Trophoblast cell (in vitro differentiated cells and primary cell): Measurements from ENCODE around the gene CACNG4.

Source experiments
- DNase-seq, 2 donors: peaks; one replicate each; pipeline ENCODE4 v3.0.0-alpha.2; 2016
- H2AFZ ChIP-seq: 2 replicates; pipeline ENCODE4 v1.6.1; 2013; ENCODE audit warnings: low read length, moderate library complexity, mild to moderate bottlenecking; ENCODE audit not compliant: insufficient read depth, poor library complexity
- H2AK5ac ChIP-seq: 2 replicates; pipeline ENCODE4 v1.6.1; 2013; ENCODE audit warnings: mild to moderate bottlenecking, low read length
- H2BK120ac ChIP-seq: 2 replicates; pipeline ENCODE4 v1.6.1; 2013; ENCODE audit warnings: low read length, mild to moderate bottlenecking, moderate library complexity; ENCODE audit not compliant: insufficient read depth, poor library complexity
- H2BK12ac ChIP-seq: 2 replicates; pipeline ENCODE4 v1.6.1; 2013; ENCODE audit warnings: mild to moderate bottlenecking, low read length, moderate library complexity
- H2BK5ac ChIP-seq: 2 replicates; pipeline ENCODE4 v1.6.1; 2013; ENCODE audit warnings: low read length, low read depth, moderate library complexity, mild to moderate bottlenecking; ENCODE audit not compliant: poor library complexity
- H3K14ac ChIP-seq: 2 replicates; pipeline ENCODE4 v1.6.1; 2013; ENCODE audit warnings: mild to moderate bottlenecking, low read length
- H3K18ac ChIP-seq: 2 replicates; pipeline ENCODE4 v1.6.1; 2013; ENCODE audit warnings: mild to moderate bottlenecking, low read length
- H3K23ac ChIP-seq: 2 replicates; pipeline ENCODE4 v1.6.1; 2013; ENCODE audit warnings: low read length
- H3K27ac ChIP-seq: 2 replicates; pipeline ENCODE4 v1.5.1; 2013; ENCODE audit warnings: low read depth, mild to moderate bottlenecking, inconsistent platforms, low read length, moderate library complexity
- H3K27me3 ChIP-seq: 2 replicates; pipeline ENCODE4 v1.6.1; 2013; ENCODE audit warnings: inconsistent platforms, mild to moderate bottlenecking, low read length, moderate library complexity; ENCODE audit not compliant: insufficient read depth
- H3K36me3 ChIP-seq, 2 experiments: 1 replicate in 1 of 2; 2 replicates in 1 of 2; pipeline ENCODE4 v1.6.1; 2013; ENCODE audit warnings: low read length in 2 of 2, mild to moderate bottlenecking in 2 of 2, moderate library complexity in 1 of 2; ENCODE audit not compliant: insufficient read depth in 2 of 2, control insufficient read depth in 1 of 2
- H3K4ac ChIP-seq: 2 replicates; pipeline ENCODE4 v1.6.1; 2013; ENCODE audit warnings: low read depth, mild to moderate bottlenecking, low read length, moderate library complexity
- H3K4me1 ChIP-seq, 2 experiments: 1 replicate in 1 of 2; 2 replicates in 1 of 2; pipeline ENCODE4 v1.6.1; 2013; ENCODE audit warnings: low read length in 2 of 2, mild to moderate bottlenecking in 2 of 2, moderate library complexity in 1 of 2; ENCODE audit not compliant: insufficient read depth in 2 of 2, control insufficient read depth in 1 of 2
- H3K4me2 ChIP-seq: 2 replicates; pipeline ENCODE4 v1.6.1; 2013; ENCODE audit warnings: inconsistent platforms, mild to moderate bottlenecking, low read length, moderate library complexity
- H3K4me3 ChIP-seq: 2 replicates; pipeline ENCODE4 v1.5.1; 2013; ENCODE audit warnings: mild to moderate bottlenecking, low read depth, low read length, inconsistent platforms
- H3K79me1 ChIP-seq: one replicate; pipeline ENCODE4 v1.6.1; 2013; ENCODE audit warnings: low read length
- H3K79me2 ChIP-seq: 2 replicates; pipeline ENCODE4 v1.6.1; 2013; ENCODE audit warnings: low read length, mild to moderate bottlenecking; ENCODE audit not compliant: control insufficient read depth, insufficient read depth, poor library complexity
- H3K9ac ChIP-seq: 2 replicates; pipeline ENCODE4 v1.6.1; 2013; ENCODE audit warnings: mild to moderate bottlenecking, low read length
- H3K9me3 ChIP-seq: 2 replicates; pipeline ENCODE4 v1.6.1; 2013; ENCODE audit warnings: low read depth, mild to moderate bottlenecking, control low read depth, inconsistent platforms, low read length; ENCODE audit not compliant: insufficient read depth
- H4K12ac ChIP-seq: 2 replicates; pipeline ENCODE4 v1.6.1; 2013; ENCODE audit warnings: low read depth, mild to moderate bottlenecking, low read length, moderate library complexity
- H4K8ac ChIP-seq: 2 replicates; pipeline ENCODE4 v1.6.1; 2013; ENCODE audit warnings: low read depth, mild to moderate bottlenecking, low read length, moderate library complexity
- H4K91ac ChIP-seq: one replicate; pipeline ENCODE4 v1.6.1; 2013; ENCODE audit warnings: low read depth, mild to moderate bottlenecking, low read length, moderate library complexity
- WGBS: extraction: QIAGEN DNeasy Blood & Tissue Kit; methylation state at CpG from one replicate; pipeline ENCODE4 v1.1.7; 2013; ENCODE audit warnings: missing lambda C conversion rate; ENCODE audit not compliant: insufficient read length, insufficient coverage; ENCODE audit errors: extremely low coverage; 5-methylcytosine and 5-hydroxymethylcytosine counted together

CACNG4 gene

DNA sequence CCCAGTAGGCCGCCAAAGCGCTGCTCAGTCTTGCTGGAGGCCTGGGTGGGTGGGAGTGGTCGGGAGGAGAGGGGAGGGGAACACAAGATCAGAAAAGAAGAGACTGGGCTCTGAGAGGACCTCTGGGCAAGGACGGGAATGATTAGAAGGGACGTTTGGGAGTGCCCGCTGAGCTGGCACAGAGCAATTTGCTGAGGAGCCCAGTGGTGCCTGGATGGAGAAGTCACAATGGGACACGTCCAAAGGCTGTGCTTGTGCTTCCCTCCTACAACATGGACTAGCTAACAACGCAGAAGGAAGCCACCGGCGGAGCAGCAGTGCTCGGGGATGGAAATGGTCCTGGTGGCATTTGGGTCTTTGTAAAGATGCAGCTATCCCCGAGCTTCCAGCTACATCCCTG, 45.6 kb upstream of the CACNG4 start:
- Histone ChIP-seq H4K8ac (no peak overlapping the region), H3K18ac (no peak overlapping the region), H2BK5ac (no peak overlapping the region), H3K23ac (no peak overlapping the region), H4K12ac (no peak overlapping the region), H4K91ac (no peak overlapping the region), H3K4ac (no peak overlapping the region), H3K4me2 (no peak overlapping the region), H2AFZ (no peak overlapping the region), H3K4me3 (no peak overlapping the region), H2BK12ac (no peak overlapping the region), H3K79me1 (no peaks in the 10 kb centered on the region), H3K27me3 (no peaks in the 10 kb centered on the region), H2AK5ac (no peak overlapping the region), H3K9ac (no peak overlapping the region), H3K79me2 (no peaks in the 10 kb centered on the region), H2BK120ac (no peak overlapping the region), H3K27ac (no peak overlapping the region), H3K9me3 (peaks cover 3% of the 10 kb centered on the region), H3K36me3 (no peaks in the 10 kb centered on the region), H3K4me1 (no peaks in the 10 kb centered on the region), H3K14ac (no peak overlapping the region)
- DNase-seq = no peak
- WGBS = no CpG with 5 or more reads among the region's 12 CpGs

- no peaks in the 10 kb centered on the region for H3K4me1 ChIP-seq
- no peak overlapping the region for H3K4ac ChIP-seq
- H2AK5ac ChIP-seq = no peak overlapping the region
- H4K12ac ChIP-seq = no peak overlapping the region
- no peak overlapping the region for H2BK5ac ChIP-seq
- H3K27me3 ChIP-seq = no peaks in the 10 kb centered on the region
- no peak overlapping the region for H3K27ac ChIP-seq
- H3K79me2 ChIP-seq = no peaks in the 10 kb centered on the region
- no peak overlapping the region for H2AFZ ChIP-seq
- H3K79me1 ChIP-seq = no peaks in the 10 kb centered on the region
- H3K9me3 ChIP-seq = peaks cover 3% of the 10 kb centered on the region
- no peak overlapping the region for H3K14ac ChIP-seq
- H3K18ac ChIP-seq = no peak overlapping the region
- no peak overlapping the region for H4K91ac ChIP-seq
- no peaks in the 10 kb centered on the region for H3K36me3 ChIP-seq
- no peak overlapping the region for H3K4me2 ChIP-seq
- H2BK12ac ChIP-seq = no peak overlapping the region
- H3K9ac ChIP-seq = no peak overlapping the region
- no peak overlapping the region for H3K23ac ChIP-seq
- H3K4me3 ChIP-seq = no peak overlapping the region
- DNase-seq = no peak
- no peak overlapping the region for H2BK120ac ChIP-seq
- WGBS = no CpG with 5 or more reads among the region's 9 CpGs
- no peak overlapping the region for H4K8ac ChIP-seq
These were observed 44.1 kb upstream of the CACNG4 start for GRCh38 chr17:66920435-66920834.

DNA sequence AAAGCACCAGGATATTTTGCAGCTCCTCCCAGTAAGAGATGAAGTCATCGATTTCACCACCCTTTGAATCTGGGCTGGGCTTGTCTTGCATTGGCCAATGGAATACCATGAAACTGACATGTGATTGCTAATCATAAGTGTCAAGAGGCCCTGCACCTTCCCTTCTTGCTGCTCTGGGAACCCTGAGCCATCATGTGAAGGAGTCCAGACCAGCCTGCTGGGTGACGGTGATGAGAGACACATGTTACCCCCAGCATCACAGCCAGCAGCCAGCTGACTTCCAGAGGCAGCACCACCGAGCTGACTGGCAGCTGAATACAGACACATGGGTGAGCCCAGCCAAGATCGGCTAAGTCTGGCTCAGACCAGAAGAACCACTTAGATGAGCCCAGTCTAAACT, 43.6 kb upstream of the CACNG4 start:
- H2AK5ac ChIP-seq = no peak overlapping the region
- no CpG with 5 or more reads among the region's 4 CpGs for WGBS
- no peak overlapping the region for H4K8ac ChIP-seq

DNA sequence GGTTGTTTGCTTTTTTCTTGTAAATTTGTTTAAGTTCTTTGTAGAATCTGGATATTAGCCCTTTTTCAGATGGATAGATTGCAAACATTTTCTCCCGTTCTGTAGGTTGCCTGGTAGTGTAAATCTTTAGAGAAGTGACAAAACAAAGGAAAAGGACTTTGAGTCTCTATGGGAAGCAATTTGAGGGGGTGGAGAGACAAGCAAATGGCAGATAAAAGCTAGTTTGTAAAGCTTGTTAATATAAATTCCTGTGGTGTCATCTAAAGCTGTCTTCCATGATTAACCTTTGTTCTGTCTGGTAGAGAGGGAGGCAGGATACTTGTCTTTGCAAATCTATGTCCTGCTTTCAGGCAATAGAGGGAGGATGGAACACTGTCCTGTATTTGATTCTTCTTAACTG, 40.6 kb upstream of the CACNG4 start:
- Histone ChIP-seq H2BK12ac (no peak overlapping the region), H2BK5ac (no peak overlapping the region), H4K91ac (no peak overlapping the region), H3K4me2 (no peak overlapping the region), H3K23ac (no peak overlapping the region), H3K27ac (no peak overlapping the region), H4K12ac (no peak overlapping the region), H4K8ac (no peak overlapping the region), H3K4me3 (no peak overlapping the region), H3K36me3 (no peaks in the 10 kb centered on the region), H3K79me2 (no peaks in the 10 kb centered on the region), H3K4me1 (no peaks in the 10 kb centered on the region), H3K9me3 (peaks cover 3% of the 10 kb centered on the region), H2AK5ac (no peak overlapping the region), H2BK120ac (no peak overlapping the region), H2AFZ (no peak overlapping the region), H3K18ac (no peak overlapping the region), H3K4ac (no peak overlapping the region), H3K79me1 (no peaks in the 10 kb centered on the region), H3K9ac (no peak overlapping the region), H3K27me3 (no peaks in the 10 kb centered on the region), H3K14ac (no peak overlapping the region)
- no peak for DNase-seq
- WGBS = no CpG with 5 or more reads among the region's 1 CpG

More for the DNA sequence above, 43.6 kb upstream of the CACNG4 start:
- H3K4me1 ChIP-seq = no peaks in the 10 kb centered on the region
- no peak overlapping the region for H2AFZ ChIP-seq
- H4K91ac ChIP-seq = no peak overlapping the region
- no peak overlapping the region for H2BK12ac ChIP-seq
- H3K23ac ChIP-seq = no peak overlapping the region
- no peak overlapping the region for H3K9ac ChIP-seq
- H2BK120ac ChIP-seq = no peak overlapping the region
- no peak overlapping the region for H3K4me3 ChIP-seq
- no peak overlapping the region for H3K18ac ChIP-seq
- no peaks in the 10 kb centered on the region for H3K79me1 ChIP-seq
- no peak overlapping the region for H2BK5ac ChIP-seq
- H3K14ac ChIP-seq = no peak overlapping the region
- H4K12ac ChIP-seq = no peak overlapping the region
- H3K4me2 ChIP-seq = no peak overlapping the region
- no peaks in the 10 kb centered on the region for H3K27me3 ChIP-seq
- H3K27ac ChIP-seq = no peak overlapping the region
- no peaks in the 10 kb centered on the region for H3K79me2 ChIP-seq
- H3K4ac ChIP-seq = no peak overlapping the region
- H3K36me3 ChIP-seq = no peaks in the 10 kb centered on the region
- H3K9me3 ChIP-seq = peaks cover 3% of the 10 kb centered on the region
- no peak for DNase-seq
